Globus pallidus (tissue), 1 donor: ENCODE measurements around the gene INO80D.
"Not testable (repeated sequence)": the region's sequence is repeated elsewhere in the genome, so short reads cannot be mapped to it uniquely, and the experiment has no call there.

Experiments used
- DNase-seq: peaks from one replicate; pipeline ENCODE4 v3.0.0-alpha.2; 2015; ENCODE audit warnings: low spot score

Gene INO80D

DNA sequence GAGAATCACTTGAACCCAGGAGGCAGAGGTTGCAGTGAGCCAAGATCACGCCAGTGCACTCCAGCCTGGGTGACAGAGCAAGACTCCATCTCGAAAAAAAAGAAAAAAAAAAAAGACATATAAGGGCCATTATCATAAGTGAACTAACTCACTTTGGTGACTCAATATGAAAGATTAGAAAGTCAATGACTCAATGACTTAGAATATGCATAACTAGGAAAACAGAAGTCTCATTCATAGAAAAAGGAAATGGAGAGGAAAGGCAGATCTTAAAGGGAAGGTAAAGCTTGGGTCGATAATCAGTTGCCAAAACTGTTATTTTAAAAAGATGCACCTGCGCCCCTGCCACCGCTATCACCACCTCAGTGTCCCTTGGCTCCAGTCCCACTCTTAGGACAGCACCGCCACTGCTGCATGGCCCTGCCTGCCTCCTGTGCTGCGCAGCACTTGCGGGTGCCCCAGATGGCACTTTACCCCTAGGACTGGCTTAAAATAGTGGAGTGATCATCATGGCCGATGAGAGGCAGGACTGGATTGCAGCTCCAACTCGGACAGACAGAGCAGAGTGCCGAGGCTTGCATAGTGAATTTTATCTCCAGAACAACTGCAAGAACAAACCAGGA lies 54.7 kb downstream of the INO80D start:
- DNase-seq: no peak

DNA sequence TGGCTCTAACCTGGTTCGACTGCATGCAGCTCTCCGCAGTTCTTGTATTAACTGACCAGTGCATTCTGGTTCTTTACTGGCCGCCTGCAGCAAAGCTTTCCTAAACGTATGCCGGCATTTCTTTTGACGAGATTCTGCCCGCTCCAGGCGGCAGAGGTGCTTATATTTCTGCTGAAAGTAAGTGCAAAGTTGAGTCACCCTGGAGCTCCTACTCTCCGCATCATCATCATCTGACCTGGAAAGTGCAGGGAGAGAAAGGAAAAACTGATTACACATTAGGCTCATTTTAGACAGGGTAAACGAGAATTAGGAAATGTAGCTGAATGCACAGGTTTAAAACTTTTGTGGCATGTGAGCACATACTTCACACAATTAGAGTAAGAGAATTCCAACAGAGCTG lies 57.9 kb downstream of the INO80D start:
- DNase-seq: no peak

DNA sequence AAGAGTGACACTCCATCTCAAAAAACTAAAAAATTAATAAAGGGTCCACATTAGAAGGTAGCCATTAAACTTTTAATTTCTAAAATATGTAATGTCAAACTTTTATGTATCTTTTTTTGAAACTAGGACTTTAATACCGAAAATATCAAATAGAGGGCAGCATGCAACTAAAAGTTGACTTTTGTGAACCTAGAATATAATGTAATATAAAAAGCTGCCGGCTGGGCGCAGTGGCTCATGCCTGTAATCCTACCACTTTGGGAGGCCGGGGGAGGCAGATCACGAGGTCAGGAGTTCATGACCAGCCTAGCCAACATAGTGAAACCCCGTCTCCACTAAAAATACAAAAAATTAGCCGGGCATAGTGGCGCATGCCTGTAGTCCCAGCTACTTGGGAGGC lies 62.8 kb downstream of the INO80D start:
- no peak for DNase-seq

DNA sequence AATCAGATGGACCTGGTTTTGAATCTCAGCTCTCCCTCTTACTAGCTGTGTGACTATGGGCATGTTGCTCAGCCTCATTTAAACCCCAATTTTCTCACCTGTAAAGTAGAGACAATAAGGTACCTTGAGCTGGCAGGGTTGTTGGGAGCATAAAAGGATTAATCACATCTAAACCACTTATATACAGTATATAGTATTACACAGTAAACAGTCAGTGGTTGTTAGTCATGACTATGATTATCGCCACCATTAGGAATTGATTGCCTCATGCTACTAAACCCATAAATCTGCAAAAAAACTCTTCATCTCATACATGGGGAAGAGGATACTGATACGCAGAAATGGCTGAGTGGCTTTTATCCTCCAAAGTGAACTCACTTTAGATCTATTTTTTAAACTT lies 65.8 kb downstream of the INO80D start:
- no peak for DNase-seq

DNA sequence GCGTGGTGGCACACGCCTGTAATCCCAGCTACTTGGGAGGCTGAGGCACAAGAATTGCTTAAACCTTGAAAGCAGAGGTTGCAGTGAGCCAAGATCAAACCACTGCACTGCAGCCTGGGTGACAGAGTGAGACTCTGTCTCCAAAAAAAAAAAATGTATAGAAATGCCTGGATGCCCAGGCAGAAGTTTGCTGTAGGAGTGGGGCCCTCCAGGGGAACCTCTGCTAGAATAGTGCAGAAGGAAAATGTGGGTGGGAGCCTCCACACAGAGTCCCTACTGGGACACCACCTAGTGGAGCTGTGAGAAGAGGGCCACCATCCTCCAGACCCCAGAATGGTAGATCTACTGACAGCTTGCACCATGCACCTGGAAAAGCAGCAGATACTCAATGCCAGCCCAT lies 70.2 kb downstream of the INO80D start:
- not testable (repeated sequence) for DNase-seq

DNA sequence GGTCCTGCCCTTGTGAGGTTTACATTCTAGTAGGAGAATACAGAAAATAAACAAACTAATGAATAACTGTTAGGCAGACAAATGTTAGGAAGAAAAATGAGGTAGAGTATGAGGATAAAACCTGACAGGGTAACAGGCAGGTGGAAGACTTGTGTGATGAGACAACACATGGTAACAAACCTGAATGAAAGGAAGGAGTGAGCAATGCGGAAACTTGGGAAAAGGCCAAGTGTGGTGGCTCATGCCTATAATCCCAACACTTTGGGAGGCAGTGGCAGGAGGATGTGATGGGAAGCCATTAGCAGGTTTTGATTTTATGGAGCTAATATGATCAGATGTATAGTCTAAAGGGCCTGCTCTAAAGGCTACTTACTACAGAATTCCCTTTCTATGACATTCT lies 74.2 kb downstream of the INO80D start:
- DNase-seq: no peak

DNA sequence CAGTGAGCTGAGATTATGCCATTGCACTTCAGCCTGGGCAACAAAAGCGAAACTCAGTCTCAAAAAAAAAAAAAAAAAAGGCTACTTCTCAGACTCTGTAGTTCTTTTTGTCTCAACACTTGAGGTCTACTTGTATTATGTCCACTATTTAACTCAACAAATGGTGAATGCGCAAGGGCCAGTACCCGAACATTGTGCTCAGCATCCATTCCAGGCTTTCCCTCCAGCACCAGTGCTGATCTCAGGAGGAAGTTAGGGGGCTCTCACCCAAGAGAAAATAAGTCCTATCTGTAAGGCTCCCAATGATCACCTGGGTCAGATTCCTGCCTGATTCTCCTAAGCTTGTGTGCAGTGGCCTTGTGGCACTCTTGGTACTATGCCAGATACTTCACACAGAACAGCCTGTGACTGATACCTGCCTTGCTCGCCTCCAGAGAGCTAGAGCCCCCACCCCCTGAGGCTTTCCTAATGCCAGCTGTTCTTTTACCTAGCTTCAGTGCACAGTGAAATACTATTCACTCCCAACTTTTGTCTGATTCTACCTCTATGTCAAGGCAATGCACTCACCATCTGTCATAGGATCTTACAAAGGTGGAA lies 74.9 kb downstream of the INO80D start:
- DNase-seq: no peak

DNA sequence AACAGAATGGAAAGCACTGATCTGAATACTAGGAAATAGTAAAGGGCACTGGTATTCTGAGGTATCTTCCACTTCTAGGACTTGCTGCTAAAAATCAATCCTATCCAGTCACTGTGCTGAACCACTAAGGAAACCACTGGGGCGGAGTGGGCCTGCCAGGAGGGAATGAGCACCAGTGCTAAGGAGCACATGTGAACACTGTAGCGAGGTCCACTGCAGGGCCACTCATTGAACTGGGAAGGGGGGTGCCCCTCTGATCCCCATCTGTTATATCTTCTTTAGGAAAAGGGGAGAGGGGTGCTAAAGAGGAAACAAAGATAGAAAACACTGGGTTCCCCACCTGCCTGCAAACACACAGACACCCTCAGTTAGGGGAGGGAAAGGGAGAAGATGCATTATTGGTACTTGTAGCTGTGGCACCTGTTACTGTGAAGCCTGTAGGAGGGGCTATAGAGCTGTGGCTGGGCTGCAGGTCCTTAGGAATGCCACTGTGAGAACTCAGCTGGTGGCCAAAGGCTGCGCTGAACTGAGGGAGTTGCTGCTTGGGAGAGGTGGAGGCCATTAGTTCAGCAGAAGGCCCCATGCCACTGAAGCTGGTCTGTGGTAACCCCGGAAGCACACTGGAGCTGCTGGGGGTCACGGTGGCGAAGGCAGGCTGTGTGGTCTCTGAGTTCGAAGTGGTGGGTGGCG lies 81.8 kb downstream of the INO80D start:
- DNase-seq: no peak

DNA sequence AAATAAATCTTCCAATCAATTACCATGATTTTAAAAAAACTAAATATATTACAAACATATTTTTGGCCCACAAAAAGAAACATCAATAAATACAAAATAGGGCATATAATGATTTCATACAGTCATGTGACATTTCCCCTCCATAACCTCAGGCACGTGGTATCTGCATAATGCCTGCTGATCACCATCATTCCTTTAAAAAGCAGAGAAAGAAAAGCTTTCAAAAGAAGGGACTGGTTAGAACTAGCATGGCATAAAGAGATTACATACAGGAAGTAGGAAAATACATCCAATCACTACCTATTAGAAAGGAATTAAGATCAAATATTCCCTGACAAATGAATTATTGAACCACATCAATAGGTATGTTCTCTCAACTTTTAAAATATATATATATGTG lies 83.5 kb downstream of the INO80D start:
- DNase-seq: no peak

DNA sequence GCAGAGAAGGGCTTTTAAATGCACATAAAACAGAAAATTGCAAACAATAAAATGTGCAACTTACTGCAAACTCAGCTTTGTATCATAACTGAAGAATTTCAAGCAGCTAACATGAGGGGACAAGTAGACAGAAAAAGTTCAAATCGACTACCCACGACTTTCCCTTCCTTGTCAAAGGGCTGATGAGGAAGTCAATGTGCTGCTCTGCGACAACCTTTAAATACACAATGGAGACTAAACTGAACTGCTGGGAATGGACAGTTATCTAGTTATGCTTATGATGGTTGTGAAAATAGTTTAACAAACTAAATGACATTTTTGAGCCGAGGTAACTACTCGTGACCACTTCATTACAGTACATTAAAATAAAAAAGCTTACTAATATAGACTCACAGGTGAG lies 84.1 kb downstream of the INO80D start:
- no peak for DNase-seq

DNA sequence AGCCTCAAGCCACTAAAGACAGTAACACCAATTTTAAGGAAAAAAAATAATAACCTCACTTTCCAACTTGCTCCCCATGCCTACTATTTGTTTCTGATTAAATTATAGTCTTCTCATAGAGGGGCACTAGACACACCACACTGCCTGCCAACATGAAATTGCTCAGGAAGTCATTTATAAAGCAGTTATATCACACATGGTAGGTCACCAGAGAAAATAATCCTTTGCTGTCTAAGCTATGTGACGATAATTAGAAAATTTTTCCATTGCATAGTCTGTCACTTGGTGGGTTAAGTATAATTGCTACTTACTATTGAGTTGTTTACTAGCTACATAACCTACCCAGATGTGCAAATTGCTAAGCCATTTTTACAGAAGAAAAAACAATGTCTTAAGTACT lies 85.2 kb downstream of the INO80D start:
- no peak for DNase-seq

DNA sequence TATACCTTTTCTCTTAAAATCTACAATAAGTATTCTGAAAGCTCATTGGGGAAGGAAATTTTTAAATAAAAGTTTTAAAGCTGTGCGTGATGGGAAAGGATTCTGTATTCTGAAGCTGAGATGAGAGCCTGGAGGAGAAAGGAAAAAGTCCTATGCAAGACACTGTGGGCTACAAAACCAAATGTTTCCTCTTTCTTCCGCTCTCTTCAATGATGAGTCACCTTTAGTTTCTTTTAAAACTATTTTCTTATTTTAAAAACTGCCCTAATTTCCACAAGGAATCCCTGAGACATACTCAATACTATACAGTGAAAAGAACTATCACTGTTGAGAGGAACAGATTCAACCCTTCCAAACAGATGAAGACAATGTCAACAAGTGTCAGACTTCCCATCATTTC lies 87.4 kb downstream of the INO80D start:
- DNase-seq: no peak

DNA sequence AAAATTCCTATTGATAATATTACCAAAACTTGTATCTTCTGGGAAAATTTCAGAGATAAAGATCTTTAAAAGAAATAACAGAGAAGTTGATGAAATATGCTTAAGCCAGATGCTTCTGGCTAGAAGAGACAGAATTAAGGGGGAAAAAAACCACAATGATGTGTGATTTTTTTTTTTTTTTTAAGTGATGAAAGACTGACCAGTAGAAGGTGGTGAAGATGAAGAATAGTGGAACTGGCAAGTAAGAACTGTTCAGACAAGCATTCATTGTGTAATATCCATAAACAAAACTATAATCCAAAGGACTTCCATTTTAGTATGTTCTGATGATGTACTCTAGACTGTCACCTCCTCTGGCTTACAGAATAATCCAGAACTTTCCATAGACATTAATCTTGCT lies 89.8 kb downstream of the INO80D start:
- no peak for DNase-seq

DNA sequence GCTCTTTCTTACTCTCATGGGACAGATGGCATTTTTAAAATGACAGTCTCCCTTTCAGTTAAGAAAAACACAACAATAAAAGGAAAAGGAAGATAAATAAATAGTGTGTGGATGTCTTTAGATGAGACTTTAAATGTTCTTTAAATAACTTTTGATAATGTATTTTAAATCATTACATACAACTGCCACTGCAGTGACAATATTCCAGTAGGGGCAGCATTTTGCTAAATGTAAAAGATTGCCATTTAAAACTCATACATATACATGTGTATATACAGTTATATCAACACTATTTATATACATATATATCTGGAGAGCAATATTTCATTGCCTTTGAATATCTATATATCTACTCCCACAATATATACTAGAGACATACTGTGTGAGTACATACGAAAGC lies 90.7 kb downstream of the INO80D start:
- DNase-seq: no peak

DNA sequence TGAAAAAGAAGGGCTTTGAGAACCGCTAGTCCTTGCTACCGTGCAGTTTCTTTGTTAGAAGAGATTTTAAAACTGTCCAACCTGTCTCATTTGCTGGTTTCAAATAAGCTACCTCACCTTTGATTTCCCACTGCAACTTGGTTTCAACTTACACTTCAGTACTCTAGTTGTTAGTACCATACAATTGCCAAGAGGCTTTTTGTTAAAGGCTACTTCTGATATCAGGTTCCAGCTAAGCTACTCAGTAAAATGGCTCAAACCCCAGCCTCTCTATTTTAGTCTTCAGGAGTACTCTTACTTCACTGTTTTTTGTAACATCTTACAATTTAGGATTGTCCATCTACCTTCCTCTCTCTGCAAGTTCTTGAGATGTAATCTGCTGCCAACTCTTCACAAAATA lies 91.6 kb downstream of the INO80D start:
- DNase-seq: no peak

DNA sequence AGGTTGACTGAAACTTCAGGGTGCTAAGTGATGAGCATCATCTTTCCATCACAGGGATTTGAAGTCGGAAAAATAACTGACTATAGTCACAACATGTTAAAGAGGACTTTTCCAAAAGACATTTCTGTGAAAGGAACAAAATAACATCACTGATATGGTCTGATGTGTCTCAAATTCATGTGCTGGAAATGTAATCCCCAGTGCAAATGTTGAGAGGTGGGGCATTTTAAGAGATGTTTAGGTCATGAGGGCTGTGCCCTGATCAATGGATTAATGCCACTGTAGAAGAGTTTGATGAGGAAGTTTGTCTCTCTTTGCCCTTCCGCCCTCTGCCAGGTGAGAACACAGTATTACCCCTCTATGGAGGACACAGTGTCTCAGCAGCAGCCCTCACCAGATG lies 95.9 kb downstream of the INO80D start:
- no peak for DNase-seq

DNA sequence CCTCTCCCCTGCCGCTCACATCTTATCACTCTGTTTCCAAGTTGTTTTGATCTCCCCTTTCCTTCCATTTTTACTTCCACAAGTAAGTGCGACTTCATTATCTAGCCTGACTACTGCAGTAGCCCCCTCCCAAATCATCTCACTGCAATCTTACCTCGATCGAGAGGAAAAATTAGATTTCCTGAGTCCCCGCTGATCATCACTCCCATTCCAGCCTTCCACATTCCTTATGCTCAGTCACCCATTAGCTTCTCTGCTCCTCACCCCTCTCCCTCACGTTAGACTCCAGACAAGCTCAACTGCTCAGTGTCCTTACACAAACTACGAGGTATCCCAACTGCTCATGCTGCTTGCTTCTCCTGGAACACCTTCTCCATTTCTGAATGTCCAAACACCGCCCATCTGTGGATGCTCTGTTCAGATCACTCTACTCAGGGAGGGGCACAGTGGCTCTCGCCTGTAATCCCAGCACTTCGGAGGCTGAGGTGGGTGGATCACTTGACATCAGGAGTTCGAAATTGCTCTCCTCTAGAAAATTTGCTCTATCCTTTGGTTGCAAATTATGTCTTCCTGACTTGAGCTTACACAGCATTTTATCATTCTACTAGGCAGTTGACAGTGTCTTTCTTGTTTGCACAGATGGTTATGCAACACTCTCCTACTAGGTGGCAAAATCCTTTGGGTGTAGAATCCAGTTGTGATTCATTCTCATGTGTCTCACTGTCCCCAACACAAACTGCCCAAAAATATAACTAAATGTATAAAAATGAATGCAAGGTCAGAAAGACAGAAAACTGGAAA lies 96.5 kb downstream of the INO80D start:
- no peak for DNase-seq

DNA sequence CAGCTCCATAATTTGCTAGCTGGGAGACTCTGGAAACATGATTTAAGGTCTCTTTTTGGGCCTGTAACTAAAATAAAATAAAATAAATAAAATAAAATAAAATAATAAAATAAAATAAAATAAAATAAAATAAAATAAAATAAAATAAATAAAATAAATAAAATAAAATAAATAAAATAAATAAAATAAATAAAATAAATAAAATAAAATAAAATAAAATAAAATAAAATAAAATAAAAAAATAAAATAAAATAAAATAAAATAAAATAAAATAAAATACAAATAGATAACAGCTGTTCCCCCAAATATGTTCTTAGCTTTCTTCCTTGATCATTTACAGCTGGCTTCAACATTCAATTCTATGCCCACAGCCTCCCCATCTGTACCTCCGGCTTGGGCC lies 97.3 kb downstream of the INO80D start:
- not testable (repeated sequence) for DNase-seq

DNA sequence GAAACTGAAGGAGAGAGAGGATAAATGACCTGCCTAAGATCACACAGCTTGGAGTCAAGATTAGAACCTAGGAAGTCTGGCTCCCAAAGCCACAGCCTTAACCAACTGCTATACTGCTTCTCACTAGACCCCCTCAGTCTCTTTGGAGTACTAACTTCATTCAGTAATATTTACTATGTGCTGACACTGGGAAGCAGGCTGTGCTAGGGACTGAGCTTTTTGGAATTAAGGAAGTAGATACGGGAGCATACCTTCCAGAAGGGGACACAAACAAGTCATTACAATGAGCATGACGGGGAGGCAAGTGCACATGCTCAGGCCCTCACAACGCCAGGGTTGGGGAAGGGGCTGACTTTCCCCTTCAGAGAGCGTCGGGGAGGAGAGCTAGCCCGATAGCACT lies 97.7 kb downstream of the INO80D start:
- no peak for DNase-seq

DNA sequence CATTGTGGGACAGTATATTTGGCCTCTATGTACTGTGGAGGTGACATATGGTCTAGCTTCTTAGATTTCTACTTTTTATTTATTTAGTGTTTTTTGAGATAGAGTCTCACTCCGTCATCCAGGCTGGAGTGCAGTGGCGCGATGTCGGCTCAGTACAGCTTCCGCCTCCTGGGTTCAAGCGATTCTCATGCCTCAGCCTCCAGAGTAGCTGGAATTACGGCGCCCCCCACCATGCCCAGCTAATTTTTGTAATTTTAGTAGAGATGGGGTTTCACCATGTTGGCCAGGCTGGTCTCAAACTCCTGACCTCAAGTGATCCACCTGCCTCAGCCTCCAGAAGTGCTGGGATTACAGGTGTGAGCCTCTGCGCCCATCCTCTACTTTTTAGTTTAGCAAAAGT lies 99.6 kb downstream of the INO80D start:
- DNase-seq: not testable (repeated sequence)

DNA sequence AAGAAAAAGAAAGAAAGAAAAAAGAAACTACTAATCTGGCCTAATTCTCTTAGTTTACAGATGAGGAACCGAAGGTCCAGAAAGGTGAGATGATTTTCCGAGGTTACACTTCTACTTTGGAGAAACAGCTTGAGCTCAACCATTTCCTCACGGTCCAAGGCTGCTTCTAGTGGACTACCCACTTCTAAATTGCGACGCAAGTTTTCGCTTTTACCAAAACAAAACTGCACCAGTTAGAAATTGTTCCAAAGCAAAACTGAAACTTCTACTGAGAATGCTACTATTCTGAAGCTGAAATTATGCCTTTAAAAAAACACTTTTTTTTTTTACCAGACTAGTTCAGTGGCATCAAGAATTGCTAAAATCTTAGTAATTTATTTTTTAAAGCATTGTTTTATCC lies 101.6 kb downstream of the INO80D start:
- no peak for DNase-seq

DNA sequence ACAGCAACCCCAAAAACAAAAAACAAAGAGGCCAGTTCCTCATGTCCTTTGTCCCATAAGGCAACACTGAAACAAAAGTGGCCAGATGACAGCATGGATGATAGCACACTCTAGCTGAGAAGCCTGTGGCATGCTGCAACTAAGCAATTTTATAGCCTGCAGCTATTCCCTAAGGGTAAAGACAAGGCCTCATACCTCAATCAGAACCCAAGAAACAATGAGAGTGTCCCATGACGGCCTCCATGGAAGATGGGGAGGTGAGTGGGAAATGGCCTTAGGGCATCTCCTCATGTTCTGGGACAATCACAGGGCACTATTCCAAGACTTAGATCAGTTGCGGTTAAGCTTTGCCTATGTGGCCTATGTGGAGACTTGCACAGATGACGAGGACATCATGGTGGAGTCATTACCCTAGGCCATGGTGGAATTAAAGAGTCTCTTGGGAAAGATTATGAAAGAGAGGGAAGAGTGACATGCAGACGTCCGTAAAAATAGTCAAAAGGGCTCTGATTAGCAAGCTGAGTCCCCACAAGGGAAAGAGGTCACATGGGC lies 103.1 kb downstream of the INO80D start:
- no peak for DNase-seq

DNA sequence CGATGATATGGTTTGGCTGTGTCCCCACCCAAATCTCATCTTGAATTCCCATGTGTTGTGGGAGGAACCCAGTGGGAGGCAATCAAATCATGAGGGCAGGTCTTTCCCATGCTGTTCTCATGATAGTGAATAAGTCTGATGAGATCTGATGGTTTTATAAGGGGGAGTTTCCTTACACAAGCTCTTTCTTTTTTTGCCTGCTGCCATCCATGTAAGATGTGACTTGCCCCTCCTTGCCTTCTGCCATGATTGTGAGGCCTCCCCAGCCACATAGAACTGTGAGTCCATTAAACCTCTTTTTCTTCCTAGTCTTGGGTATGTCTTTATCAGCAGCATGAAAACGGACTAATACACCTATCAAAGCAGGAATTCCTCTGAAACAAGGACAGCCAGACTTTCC lies 107.2 kb downstream of the INO80D start:
- not testable (repeated sequence) for DNase-seq
